Endothelial cell (in vitro differentiated cells): ENCODE results near the gene TNFSF12. TPM values are rescaled to one million over a fixed set of nuclear protein-coding genes. Genes with fewer than 3 reads are reported as not detected.

Experiments
- DNase-seq: peaks from one replicate; pipeline ENCODE4 v3.0.0; 2021; ENCODE audit warnings: low spot score
- H3K27ac Mint-ChIP-seq: one replicate; pipeline ENCODE4 v1.8.0; 2021; ENCODE audit warnings: mixed read lengths, inconsistent platforms; ENCODE audit not compliant: unreplicated experiment
- H3K27me3 Mint-ChIP-seq: one replicate; pipeline ENCODE4 v1.8.0; 2021; ENCODE audit warnings: mild to moderate bottlenecking, moderate library complexity, mixed read lengths, inconsistent platforms; ENCODE audit not compliant: unreplicated experiment
- H3K36me3 Mint-ChIP-seq: one replicate; pipeline ENCODE4 v1.8.0; 2021; ENCODE audit warnings: mild to moderate bottlenecking, low read depth, mixed read lengths, inconsistent platforms; ENCODE audit not compliant: unreplicated experiment
- H3K4me1 Mint-ChIP-seq: one replicate; pipeline ENCODE4 v1.8.0; 2021; ENCODE audit warnings: mild to moderate bottlenecking, mixed read lengths, inconsistent platforms; ENCODE audit not compliant: unreplicated experiment
- H3K4me3 Mint-ChIP-seq: one replicate; pipeline ENCODE4 v1.8.0; 2021; ENCODE audit warnings: mild to moderate bottlenecking, mixed read lengths, inconsistent platforms; ENCODE audit not compliant: unreplicated experiment
- H3K9me3 Mint-ChIP-seq: one replicate; pipeline ENCODE4 v1.8.0; 2021; ENCODE audit warnings: mixed read lengths, inconsistent platforms; ENCODE audit not compliant: unreplicated experiment
- CTCF ChIP-seq: fragments of 200-600 bp; sonication (generic); IDR thresholded peaks from one replicate; pipeline ENCODE4 v1.5.0; 2021; ENCODE audit warnings: antibody characterized with exemption; ENCODE audit not compliant: unreplicated experiment
- total RNA-seq: library from RNA; stranded (reverse); fragmentation: NEBNext Ultra II Directional; extraction: Animal tissue kit (Norgen Biotek cat#: 25700); gene quantifications from one replicate; pipeline ENCODE4 v1.2.1, GENCODE V29; 2021; ENCODE audit not compliant: unreplicated experiment

Gene TNFSF12
- total RNA-seq, 1 donor from 2014 or later, result 16.3 TPM

- Mint-ChIP-seq H3K4me1 (no peaks in the 10 kb centered on the region), H3K27me3 (peaks cover 2% of the 10 kb centered on the region), H3K27ac (no peak overlapping the region), H3K4me3 (no peak overlapping the region), H3K36me3 (no peaks in the 10 kb centered on the region), H3K9me3 (no peaks in the 10 kb centered on the region)
- no peak for DNase-seq
- TF ChIP-seq CTCF, result no peak
Observed at GRCh38 chr17:7538050-7538449, 10.8 kb upstream of the TNFSF12 start.

GRCh38 chr17:7538891-7539545, 9.8 kb upstream of the TNFSF12 start:
- no peak for DNase-seq
- H3K36me3 Mint-ChIP-seq, result no peaks in the 10 kb centered on the region
- no peaks in the 10 kb centered on the region for H3K4me1 Mint-ChIP-seq
- no peak for TF ChIP-seq CTCF
- no peak overlapping the region for H3K4me3 Mint-ChIP-seq
- H3K9me3 Mint-ChIP-seq, result no peaks in the 10 kb centered on the region
- peaks cover 2% of the 10 kb centered on the region for H3K27me3 Mint-ChIP-seq
- H3K27ac Mint-ChIP-seq, result no peak overlapping the region

GRCh38 chr17:7541074-7541621, 7.7 kb upstream of the TNFSF12 start:
- Mint-ChIP-seq H3K36me3 (no peaks in the 10 kb centered on the region), H3K4me3 (no peak overlapping the region), H3K27me3 (peaks cover 2% of the 10 kb centered on the region), H3K4me1 (no peaks in the 10 kb centered on the region), H3K9me3 (no peaks in the 10 kb centered on the region), H3K27ac (no peak overlapping the region)
- TF ChIP-seq CTCF, result no peak
- DNase-seq, result no peak

GRCh38 chr17:7544911-7545310, 3.9 kb upstream of the TNFSF12 start:
- Mint-ChIP-seq H3K27ac (no peak overlapping the region), H3K27me3 (peaks cover 4% of the 10 kb centered on the region), H3K9me3 (no peaks in the 10 kb centered on the region), H3K36me3 (no peaks in the 10 kb centered on the region), H3K4me3 (no peak overlapping the region), H3K4me1 (peaks cover 8% of the 10 kb centered on the region)
- no peak for TF ChIP-seq CTCF
- no peak for DNase-seq

- peaks cover 6% of the 10 kb centered on the region for H3K27me3 Mint-ChIP-seq
- H3K36me3 Mint-ChIP-seq, result peaks cover 3% of the 10 kb centered on the region
- TF ChIP-seq CTCF, result no peak
- H3K4me3 Mint-ChIP-seq, result peak overlapping the region; percentile 80
- no peak for DNase-seq
- peaks cover 18% of the 10 kb centered on the region for H3K4me1 Mint-ChIP-seq
- H3K27ac Mint-ChIP-seq, result no peak overlapping the region
- H3K9me3 Mint-ChIP-seq, result no peaks in the 10 kb centered on the region
Observed at GRCh38 chr17:7549401-7550055, 670 bp downstream of the TNFSF12 start.
